AG09309 (cell line): ENCODE results near the gene ADGRV1.

ENCODE experiments used
- DNase-seq: peaks from one replicate; pipeline ENCODE4 v3.0.0-alpha.2; 2010; ENCODE audit warnings: low read depth
- H3K4me3 ChIP-seq: 2 replicates; pipeline ENCODE4 v1.5.1; 2011; ENCODE audit warnings: mild to moderate bottlenecking, low read depth, low read length, moderate library complexity; ENCODE audit not compliant: control insufficient read depth
- TF ChIP-seq, protein P1 (sequence below): IDR thresholded peaks from 2 replicates; pipeline ENCODE4 v1.5.1; 2011; ENCODE audit warnings: mild to moderate bottlenecking, low read depth, low read length, inconsistent platforms; ENCODE audit not compliant: insufficient read depth, control insufficient read depth; ENCODE audit errors: missing control alignments

The ADGRV1 gene

GRCh38 chr5:90549729-90550275 is 8.8 kb upstream of the ADGRV1 start:
- TF ChIP-seq, protein P1, sequence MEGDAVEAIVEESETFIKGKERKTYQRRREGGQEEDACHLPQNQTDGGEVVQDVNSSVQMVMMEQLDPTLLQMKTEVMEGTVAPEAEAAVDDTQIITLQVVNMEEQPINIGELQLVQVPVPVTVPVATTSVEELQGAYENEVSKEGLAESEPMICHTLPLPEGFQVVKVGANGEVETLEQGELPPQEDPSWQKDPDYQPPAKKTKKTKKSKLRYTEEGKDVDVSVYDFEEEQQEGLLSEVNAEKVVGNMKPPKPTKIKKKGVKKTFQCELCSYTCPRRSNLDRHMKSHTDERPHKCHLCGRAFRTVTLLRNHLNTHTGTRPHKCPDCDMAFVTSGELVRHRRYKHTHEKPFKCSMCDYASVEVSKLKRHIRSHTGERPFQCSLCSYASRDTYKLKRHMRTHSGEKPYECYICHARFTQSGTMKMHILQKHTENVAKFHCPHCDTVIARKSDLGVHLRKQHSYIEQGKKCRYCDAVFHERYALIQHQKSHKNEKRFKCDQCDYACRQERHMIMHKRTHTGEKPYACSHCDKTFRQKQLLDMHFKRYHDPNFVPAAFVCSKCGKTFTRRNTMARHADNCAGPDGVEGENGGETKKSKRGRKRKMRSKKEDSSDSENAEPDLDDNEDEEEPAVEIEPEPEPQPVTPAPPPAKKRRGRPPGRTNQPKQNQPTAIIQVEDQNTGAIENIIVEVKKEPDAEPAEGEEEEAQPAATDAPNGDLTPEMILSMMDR = no peak
- no peak overlapping the region for H3K4me3 ChIP-seq
- no peak for DNase-seq

DNA sequence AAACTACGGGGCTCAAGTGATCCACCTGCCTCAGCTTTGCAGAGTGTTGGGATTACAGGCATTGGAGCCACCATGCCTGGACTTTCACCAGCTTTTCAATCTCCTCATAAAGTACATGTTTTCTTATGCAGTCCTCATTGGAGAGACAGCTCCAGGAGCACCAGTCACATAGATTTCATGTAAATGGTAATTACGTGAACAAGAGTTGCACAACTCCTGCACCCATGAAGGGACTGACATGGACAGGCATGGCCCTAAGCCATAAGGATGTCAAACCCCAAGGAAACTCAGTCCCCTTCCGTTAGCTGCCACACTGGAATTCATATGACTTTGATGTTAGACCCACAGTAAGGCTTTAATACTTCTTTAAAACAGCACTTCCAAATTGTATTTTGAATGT is 7.6 kb upstream of the ADGRV1 start:
- H3K4me3 ChIP-seq = no peak overlapping the region
- DNase-seq = no peak
- TF ChIP-seq, protein P1 = no peak

DNA sequence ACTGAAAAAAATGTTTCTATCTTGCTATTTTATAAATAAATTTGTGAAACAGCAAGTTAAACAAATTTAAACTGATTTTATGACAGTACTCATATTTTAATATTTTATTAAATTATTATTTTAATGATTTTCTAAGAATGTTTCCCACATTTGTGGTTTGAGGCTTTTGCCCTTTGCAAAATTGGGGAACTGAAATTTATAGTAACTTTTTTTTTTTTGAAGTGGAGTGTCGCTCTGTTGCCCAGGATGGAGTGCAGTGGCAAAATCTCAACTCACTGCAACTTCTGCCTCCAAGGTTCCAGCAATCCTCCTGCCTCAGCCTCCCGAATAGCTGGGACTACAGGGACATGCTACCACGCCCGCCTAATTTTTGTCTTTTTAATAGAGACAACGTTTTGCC is 7.2 kb upstream of the ADGRV1 start:
- DNase-seq = no peak
- no peak overlapping the region for H3K4me3 ChIP-seq
- TF ChIP-seq, protein P1 = no peak

GRCh38 chr5:90553711-90554110 is 4.9 kb upstream of the ADGRV1 start:
- no peak overlapping the region for H3K4me3 ChIP-seq
- no peak for DNase-seq
- TF ChIP-seq, protein P1 = no peak

DNA sequence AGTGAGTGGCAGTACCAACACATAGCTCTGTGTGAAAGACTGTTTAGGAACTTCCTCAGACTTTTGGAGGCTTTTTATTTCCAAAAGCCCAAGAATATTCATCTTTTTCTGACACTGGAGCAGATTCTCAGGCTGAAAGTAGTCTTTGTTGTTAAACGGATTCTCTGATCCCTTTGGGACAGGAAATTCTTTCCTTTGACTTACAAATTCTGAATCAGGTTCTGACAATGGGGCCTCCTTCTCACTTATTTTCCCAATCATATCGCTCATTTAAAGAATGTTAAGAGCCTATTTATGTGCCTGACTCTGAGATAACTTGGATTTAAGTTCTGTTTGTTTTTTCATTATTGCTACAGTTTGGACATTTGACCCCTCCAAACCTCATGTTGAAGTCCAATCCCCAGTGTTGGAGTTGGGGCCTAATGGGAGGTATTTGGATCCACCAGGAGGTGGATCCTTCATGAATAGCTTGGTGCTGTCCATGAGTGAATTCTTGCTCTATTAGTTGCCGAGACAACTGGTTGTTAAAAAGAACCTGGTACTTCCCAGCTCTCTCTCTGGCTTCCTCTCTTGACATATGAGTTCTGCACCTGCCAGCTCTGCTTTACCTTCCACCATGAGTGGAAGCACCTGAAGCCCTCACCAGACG is 4.1 kb upstream of the ADGRV1 start:
- H3K4me3 ChIP-seq = no peak overlapping the region
- TF ChIP-seq, protein P1 = no peak
- no peak for DNase-seq

DNA sequence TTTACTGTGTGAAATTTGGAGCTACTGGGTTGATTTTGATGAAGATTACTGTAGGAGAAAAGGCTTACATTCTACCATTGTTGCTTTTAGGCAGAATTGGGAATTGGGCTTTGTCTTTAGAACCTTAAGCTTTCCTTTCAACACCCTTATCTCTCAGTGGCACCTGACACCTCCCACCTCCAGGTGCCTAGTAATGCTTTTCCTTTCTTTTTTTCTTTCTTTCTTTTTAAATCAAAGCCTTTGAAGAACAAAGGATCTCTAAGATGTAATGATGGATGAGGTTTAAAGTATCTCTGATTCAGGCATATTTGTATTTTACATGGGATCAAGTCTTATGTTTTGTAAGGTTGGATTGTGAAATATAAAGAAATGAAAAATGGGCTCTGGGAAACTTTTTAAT is 2.9 kb upstream of the ADGRV1 start:
- TF ChIP-seq, protein P1 = no peak
- DNase-seq = no peak
- no peak overlapping the region for H3K4me3 ChIP-seq
